ENCODE data around the gene PSMA5.
"Not testable (repeated sequence)": the region's sequence is repeated elsewhere in the genome, so short reads cannot be mapped to it uniquely, and the experiment has no call there.

The PSMA5 gene

DNA sequence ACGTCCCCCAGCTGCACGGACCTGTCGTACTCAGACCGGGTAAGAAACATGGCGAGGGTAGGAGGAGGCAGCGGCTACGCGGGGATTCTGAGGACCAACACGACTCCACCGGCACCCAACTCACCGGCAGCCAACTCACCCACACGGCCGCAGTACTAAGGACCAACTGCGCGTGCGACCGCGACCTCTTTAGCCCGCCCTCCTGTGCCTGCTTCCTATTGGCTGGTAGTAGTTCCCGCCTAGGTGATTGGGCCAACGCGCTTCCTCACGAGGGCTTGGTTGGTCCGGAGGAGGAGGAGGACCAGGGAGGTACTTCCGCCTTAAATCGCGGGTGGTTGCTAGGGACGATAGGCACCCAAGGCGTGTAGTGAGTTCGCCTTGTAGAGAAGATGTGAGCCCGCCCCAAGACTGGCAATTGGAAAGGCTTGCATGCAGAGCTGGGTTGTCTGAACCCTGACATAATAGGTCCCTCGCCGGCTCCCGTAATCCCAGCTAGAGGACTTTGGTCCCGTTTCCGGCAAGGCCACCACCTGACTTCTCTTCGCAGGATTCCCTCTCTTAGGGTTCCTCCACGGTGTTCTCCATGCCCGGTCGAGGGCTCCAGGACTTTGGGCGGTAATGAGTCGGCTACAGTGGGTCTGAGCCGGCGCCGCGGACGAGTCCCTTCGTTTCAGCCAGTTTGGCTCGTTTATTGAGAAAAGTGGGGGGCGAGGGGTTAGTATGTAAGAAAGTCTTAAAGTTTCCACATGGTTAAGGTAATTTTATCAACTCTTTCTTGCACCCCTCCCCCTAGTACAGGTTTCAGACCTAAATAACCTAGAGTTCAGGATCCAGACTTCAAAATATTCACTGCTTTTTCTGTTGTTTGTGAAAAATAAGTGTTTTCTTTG is at the start of gene PSMA5:
PSMA5 (minus strand) TSS at position 168 of the 890 bp plus-strand sequence; CDS start at position 50, 118 bp downstream.
- peak; percentile 78 to 87 (median 85) for DNase-seq (ENCODE audit: low read depth in 3 of 3, low spot score in 1 of 3)

DNA sequence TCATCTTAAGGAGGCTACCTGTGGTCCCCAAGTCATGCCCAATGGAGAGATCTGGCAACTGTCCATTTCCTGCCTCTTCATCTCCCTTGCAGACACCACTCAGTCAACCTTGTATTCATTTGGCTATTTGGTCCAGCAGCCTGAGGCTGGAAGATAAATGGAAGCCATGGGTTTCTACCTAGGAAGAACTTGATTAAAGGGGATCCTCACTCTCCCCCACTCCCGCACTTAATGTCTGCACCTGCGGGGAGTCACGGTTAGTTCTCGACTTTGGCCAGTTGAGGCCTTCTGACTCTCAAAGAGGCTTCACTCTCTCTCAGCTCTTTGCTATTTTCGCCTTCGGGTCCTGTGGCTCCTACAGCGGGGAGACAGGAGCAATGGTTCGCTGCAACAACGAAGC is 49.0 kb upstream of the PSMA5 start:
- no peak for DNase-seq (ENCODE audit: low read depth in 3 of 3, low spot score in 1 of 3)

DNA sequence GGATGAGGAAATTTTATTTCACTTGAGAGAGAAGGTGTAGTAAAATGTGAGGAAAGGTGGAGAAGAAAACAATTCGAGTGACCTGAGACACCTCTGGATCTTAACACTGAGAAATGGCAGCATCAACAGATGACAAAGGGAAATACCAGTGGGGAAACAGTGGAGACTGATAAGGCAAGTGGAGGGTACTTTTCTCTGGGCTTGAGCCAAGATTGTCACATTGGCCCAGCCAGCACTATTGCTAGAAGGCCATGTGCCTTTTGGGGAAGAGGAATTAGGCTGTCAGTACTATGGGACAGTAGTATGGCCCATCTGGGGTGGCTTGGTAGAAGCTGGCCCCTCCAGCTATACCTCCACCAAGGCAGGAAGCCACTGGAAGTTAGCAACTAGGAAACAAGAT is 48.4 kb upstream of the PSMA5 start:
- DNase-seq (ENCODE audit: low read depth in 3 of 3, low spot score in 1 of 3), result no peak

DNA sequence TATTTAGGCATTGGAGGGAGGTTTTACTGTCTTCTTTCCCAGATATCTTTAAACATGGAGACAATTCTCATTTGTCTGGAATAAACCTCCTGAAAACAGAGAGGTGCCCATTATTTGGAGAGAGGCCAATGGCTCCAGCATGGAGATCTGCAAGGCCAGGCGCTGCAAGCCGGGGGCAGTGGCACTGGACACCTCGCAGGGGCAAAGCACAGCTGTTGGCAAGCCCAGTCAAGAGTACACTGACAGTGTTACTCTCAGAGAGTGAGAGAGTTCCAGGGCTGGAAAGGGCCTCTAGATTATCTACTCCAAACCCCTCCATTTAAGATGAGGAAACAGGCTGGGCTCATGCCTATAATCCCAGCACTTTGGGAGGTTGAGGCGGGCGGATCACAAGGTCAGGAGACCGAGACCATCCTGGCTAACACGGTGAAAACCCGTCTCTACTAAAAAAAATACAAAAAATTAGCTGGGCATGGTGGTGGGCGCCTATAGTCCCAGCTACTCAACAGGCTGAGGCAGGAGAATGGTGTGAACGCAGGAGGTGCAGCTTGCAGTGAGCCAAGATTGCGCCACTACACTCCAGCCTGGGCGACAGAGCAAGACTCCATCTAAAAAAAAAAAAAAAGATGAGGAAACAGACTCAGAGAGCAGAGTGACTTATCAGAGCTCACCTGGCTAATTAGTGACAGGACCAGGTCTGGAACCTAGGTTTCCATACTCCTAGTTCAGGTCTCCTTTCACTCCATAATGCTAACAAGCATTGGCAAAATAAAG is 47.2 kb upstream of the PSMA5 start:
- DNase-seq (ENCODE audit: low read depth in 3 of 3, low spot score in 1 of 3), result not testable (repeated sequence)

GRCh38 chr1:109472779-109473178 is 46.5 kb upstream of the PSMA5 start:
- no peak for DNase-seq (ENCODE audit: low read depth in 3 of 3, low spot score in 1 of 3)

- DNase-seq (ENCODE audit: low read depth in 3 of 3, low spot score in 1 of 3), result no peak
These were observed 44.0 kb upstream of the PSMA5 start for GRCh38 chr1:109470245-109470644.

DNA sequence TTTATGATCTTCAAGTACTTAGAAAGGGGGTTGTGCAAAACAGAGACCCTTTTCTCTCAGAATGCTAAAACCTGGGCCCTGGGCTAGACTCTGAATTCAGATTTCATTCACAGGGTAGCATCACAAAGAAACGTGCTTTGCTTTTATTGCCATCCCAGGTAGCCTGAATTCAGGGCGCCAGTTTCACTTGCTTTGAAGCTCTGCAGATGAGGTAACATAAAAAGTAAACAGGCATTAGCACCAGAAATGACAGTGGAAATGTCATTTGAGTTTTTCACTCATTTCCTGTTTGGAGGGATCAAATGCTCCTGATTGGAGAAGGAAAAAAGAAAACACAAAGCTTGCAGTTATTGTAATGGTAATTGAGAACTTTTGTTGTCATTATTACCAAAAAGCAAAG is 42.7 kb upstream of the PSMA5 start:
- DNase-seq (ENCODE audit: low read depth in 3 of 3, low spot score in 1 of 3), result no peak

DNA sequence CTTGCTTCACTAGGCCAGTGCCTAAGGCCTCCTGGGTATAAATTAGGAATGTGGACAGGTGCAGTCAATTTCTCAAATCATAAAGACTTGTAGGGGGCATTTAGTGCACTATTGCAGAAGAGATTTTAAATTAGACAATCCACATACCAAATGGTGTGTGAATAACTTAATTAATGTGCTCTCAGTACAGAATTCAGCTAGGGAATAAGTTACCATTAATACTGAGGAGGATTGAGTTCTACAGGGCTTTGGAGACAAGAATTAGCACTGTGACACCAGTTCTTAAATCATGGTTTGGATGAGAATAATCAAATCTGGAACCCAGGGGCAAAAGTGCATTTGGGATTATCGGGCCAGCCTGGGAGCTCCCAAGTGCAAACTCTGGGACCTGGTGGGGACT is 41.8 kb upstream of the PSMA5 start:
- no peak for DNase-seq (ENCODE audit: low read depth in 3 of 3, low spot score in 1 of 3)

- no peak for DNase-seq (ENCODE audit: low read depth in 3 of 3, low spot score in 1 of 3)
These were observed 41.1 kb upstream of the PSMA5 start for GRCh38 chr1:109467301-109467777.

- DNase-seq (ENCODE audit: low read depth in 3 of 3, low spot score in 1 of 3), result no peak
These were observed 40.4 kb upstream of the PSMA5 start, which contains the start of gene SYPL2 for GRCh38 chr1:109466452-109467300. Gene SYPL2, plus strand, starts transcription at chr1:109466546. Its CDS starts 298 bp downstream, at chr1:109466844.

- no peak for DNase-seq (ENCODE audit: low read depth in 3 of 3, low spot score in 1 of 3)
These were observed 39.8 kb upstream of the PSMA5 start for GRCh38 chr1:109466125-109466451.

DNA sequence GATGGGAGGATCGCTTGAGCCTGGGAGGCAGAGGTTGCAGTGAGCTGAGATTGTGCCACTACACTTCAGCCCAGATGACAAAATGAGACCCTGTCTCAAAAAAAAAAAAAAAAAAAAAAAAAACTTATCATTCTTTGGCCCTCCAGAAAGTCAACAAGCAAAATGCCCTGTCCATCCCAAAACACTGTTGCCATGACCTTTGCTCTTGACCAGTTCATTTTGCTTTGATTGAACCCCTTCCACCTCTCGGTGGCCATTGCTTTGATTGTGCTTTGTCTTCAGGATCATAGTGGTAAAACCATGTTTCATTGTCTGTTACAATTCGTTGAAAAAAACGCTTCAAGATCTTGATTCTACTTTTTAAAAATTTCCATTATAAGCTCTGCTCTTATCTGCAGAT is 31.6 kb upstream of the PSMA5 start:
- no peak for DNase-seq (ENCODE audit: low read depth in 3 of 3, low spot score in 1 of 3)

GRCh38 chr1:109454497-109455133 is 28.4 kb upstream of the PSMA5 start:
- no peak for DNase-seq (ENCODE audit: low read depth in 3 of 3, low spot score in 1 of 3)

DNA sequence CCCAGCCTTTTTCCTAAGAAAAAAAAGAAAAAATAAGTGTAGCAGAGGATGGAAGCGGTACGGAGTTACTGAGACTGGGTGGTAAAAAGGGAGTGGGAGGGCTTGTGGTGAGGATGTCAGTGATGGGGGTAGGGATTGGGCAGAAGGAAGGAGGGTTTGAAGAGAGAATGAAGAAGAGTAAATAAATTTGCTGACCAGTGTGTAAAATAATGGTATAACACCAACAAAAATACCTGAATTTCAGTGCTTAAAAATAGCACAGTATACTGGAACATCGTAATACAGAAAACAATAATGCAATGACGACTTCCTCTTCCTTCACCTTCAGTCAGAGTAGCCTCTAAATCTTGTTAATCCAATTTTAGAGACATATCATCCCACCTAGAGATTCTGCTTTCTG is 21.3 kb upstream of the PSMA5 start:
- no peak for DNase-seq (ENCODE audit: low read depth in 3 of 3, low spot score in 1 of 3)

GRCh38 chr1:109445949-109446695 is 19.9 kb upstream of the PSMA5 start:
- DNase-seq (ENCODE audit: low read depth in 3 of 3, low spot score in 1 of 3), result not testable (repeated sequence)

GRCh38 chr1:109444346-109444745 is 18.1 kb upstream of the PSMA5 start:
- DNase-seq (ENCODE audit: low read depth in 3 of 3, low spot score in 1 of 3), result no peak

DNA sequence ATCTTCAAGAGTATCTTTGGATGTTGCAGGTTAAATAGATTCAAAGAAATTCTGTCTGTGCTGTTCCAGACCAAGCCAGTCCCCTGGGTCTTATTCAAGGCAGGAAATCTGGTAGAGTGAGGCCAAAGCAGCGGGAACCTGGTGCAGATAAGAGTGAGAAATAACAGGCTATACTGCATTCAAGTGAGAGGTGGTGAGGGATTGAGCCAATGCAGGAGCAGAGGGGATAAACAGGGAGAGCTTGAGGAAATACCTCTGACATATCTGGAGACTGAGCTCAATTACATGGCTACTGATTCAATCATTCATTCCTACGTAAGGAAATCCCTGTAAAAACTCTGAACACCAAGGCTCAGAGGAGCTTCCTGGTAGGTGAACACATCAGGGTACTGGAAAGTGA is 17.2 kb upstream of the PSMA5 start:
- no peak for DNase-seq (ENCODE audit: low read depth in 3 of 3, low spot score in 1 of 3)

- no peak for DNase-seq (ENCODE audit: low read depth in 3 of 3, low spot score in 1 of 3)
These were observed 14.8 kb upstream of the PSMA5 start for GRCh38 chr1:109441069-109441468.

DNA sequence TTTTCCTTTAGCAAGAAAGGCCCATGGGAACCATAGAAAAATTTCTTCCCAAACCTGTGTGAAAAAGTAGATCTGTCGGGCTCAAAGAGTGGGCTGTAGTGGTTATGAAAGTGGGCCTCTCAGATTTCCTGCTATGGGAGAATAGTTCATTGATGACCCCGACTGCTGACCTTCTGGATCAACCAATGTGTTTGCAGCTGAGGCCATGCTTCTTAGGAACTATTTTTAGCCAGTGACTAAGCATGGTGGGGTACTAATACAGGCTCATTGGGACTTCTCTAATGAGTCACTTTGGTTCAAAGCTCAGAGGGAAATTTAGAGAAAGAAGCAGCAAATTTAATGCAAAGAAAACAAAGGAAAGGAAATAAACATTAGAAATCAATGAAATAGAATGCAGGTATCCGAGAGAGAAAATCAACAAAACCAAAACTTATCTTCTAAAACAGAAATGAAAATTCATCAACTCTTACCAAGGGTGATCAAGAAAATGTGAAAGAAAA is 12.6 kb upstream of the PSMA5 start:
- DNase-seq (ENCODE audit: low read depth in 3 of 3, low spot score in 1 of 3), result no peak

- no peak for DNase-seq (ENCODE audit: low read depth in 3 of 3, low spot score in 1 of 3)
These were observed 8.2 kb upstream of the PSMA5 start for GRCh38 chr1:109434484-109434883.

Data from stimulated activated CD4-positive, alpha-beta T cell treated with anti-CD3 and anti-CD28 coated beads, TNF-alpha, amount 100 ng/mL, for 1 hour (primary cell).